ENCODE measurements around the gene RAET1G. TPM values are rescaled to one million over a fixed set of nuclear protein-coding genes. Genes with fewer than 3 reads are reported as not detected.

The RAET1G gene
- total RNA-seq, 4 donors from 2014 or later: 1.4 TPM; not detected in 3

DNA sequence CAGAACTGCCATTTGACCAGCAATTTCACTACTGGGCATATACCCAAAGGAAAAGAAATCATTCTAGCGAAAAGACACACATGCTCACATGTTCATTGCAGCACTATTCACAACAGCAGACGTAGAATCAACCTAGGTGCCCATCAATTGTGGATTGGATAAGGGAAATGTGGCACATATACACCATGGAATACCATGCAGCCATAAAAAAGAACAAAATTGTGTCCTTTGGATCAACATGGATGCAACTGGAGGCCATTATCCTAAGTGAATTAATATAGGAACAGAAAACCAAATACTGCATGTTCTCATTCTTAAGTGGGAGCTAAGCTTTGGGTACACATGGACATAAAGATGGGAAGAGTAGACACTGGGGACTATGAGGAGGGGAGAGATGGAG lies 41.1 kb downstream of the RAET1G start:
- intact Hi-C loops (cut with DNase I; ENCODE audit: low total_unique reads): no loop called here
- no peaks in the 10 kb centered on the region for H3K27me3 ChIP-seq
- TF ChIP-seq POLR2A (IDR thresholded peaks at IDR 0.05): no peak
- TF ChIP-seq, protein P1, sequence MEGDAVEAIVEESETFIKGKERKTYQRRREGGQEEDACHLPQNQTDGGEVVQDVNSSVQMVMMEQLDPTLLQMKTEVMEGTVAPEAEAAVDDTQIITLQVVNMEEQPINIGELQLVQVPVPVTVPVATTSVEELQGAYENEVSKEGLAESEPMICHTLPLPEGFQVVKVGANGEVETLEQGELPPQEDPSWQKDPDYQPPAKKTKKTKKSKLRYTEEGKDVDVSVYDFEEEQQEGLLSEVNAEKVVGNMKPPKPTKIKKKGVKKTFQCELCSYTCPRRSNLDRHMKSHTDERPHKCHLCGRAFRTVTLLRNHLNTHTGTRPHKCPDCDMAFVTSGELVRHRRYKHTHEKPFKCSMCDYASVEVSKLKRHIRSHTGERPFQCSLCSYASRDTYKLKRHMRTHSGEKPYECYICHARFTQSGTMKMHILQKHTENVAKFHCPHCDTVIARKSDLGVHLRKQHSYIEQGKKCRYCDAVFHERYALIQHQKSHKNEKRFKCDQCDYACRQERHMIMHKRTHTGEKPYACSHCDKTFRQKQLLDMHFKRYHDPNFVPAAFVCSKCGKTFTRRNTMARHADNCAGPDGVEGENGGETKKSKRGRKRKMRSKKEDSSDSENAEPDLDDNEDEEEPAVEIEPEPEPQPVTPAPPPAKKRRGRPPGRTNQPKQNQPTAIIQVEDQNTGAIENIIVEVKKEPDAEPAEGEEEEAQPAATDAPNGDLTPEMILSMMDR (IDR thresholded peaks at IDR 0.05): no peak
- H3K27ac ChIP-seq: no peak overlapping the region
- H3K4me3 ChIP-seq: no peak overlapping the region
- no peaks in the 10 kb centered on the region for H3K9me3 ChIP-seq
- H3K4me1 ChIP-seq: no peaks in the 10 kb centered on the region
- H3K36me3 ChIP-seq: no peaks in the 10 kb centered on the region
- DNase-seq: no peak

DNA sequence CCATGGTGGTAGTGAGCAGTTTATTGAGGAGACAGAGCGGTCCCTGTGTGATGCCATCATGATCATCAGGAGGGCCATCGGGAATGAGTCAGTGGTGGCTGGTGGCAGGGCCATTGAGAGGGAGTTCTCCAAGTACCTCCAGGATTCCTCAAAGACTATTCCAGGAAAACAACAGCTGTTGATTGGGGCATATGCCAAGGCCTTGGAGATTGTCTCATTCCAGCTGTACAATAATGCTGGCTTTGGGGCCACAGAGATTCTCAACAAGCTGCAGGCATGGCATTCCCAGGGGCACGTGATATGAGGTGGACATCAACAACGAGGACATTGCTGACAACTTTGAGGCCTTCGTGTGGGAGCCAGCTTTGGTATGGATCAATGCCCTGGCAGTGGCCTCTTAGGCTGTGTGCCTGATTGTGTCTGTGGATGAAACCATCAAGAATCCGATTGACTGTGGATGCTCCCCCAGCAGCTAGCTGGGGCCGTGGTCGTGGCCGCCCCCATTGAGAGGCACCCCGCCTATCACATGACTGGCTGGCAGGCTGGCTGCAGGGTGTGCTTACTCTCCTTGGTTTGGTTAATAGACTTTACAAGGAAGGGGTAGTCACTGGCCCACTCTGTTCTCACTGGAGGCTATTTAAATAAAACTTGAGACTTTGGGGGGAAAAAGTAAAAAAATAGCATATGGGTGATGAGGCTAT lies 41.7 kb downstream of the RAET1G start:
- intact Hi-C loops (cut with DNase I; ENCODE audit: low total_unique reads): no loop called here
- no peaks in the 10 kb centered on the region for H3K9me3 ChIP-seq
- no peak overlapping the region for H3K27ac ChIP-seq
- no peak for DNase-seq
- H3K27me3 ChIP-seq: no peaks in the 10 kb centered on the region
- H3K36me3 ChIP-seq: no peaks in the 10 kb centered on the region
- TF ChIP-seq, protein P1 (IDR thresholded peaks at IDR 0.05): no peak
- no peak for TF ChIP-seq POLR2A (IDR thresholded peaks at IDR 0.05)
- no peak overlapping the region for H3K4me3 ChIP-seq
- H3K4me1 ChIP-seq: no peaks in the 10 kb centered on the region

DNA sequence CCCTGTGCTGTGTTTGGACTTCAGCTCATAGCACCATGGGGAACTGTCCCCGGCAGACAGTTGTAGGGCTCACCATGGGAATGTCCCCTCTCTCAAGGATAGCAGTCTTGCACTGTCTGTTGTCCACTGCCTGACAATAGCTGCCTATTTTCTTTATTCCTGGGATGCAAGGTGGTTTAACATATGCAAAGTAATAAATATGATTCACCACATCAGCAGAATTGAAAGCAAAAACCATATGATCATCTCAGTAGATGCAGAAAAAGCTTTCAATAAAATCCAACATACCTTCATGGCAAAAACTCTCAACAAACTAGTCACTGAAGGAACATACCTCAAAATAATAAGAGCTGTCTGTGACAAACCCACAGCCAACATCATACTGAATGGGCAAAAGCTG lies 45.3 kb downstream of the RAET1G start:
- H3K4me3 ChIP-seq: no peak overlapping the region
- H3K36me3 ChIP-seq: no peaks in the 10 kb centered on the region
- TF ChIP-seq, protein P1 (IDR thresholded peaks at IDR 0.05): no peak
- no peak for TF ChIP-seq POLR2A (IDR thresholded peaks at IDR 0.05)
- intact Hi-C loops (cut with DNase I; ENCODE audit: low total_unique reads): no loop called here
- H3K4me1 ChIP-seq: no peaks in the 10 kb centered on the region
- H3K27me3 ChIP-seq: no peaks in the 10 kb centered on the region
- DNase-seq: no peak
- H3K27ac ChIP-seq: no peak overlapping the region
- H3K9me3 ChIP-seq: no peaks in the 10 kb centered on the region

DNA sequence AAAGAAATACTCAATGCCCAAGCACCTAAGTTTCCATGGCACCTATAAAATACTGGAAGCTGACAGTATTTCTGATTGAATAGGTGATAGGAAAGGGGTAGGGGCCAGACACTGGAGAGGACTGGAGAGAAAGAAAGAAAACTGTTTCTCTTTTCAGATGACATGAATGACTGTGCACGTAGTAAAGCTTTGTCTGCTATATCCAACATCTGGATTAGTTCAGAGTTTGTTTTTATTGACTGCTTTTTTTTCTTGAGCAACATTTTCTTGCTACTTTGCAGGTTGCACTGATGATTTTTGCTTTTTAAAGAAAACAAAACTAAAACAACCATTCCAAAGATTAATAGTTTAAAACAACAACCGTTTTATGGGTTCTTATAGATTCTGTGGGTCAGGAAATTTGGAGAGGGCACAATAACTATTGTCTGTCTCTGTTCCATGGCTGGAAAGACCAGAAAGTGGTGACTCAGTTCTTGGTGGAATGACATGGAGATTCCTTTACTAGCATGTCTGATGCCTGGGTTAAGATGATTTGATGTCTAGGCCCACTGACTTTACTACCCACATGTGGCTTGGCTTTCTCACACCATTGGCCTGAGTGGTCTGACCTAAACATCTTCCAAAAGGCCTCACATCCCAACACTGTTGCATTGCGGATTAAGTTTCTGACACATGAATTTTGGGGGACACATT lies 46.5 kb downstream of the RAET1G start:
- Histone ChIP-seq H3K27me3 (no peaks in the 10 kb centered on the region), H3K27ac (no peak overlapping the region), H3K9me3 (no peaks in the 10 kb centered on the region), H3K4me1 (no peaks in the 10 kb centered on the region), H3K4me3 (no peak overlapping the region), H3K36me3 (no peaks in the 10 kb centered on the region)
- intact Hi-C loops (cut with DNase I; ENCODE audit: low total_unique reads): no loop called here
- DNase-seq: no peak
- no peak for TF ChIP-seq POLR2A (IDR thresholded peaks at IDR 0.05)
- TF ChIP-seq, protein P1 (IDR thresholded peaks at IDR 0.05): no peak

- H3K4me3 ChIP-seq: no peak overlapping the region
- intact Hi-C loops (cut with DNase I; ENCODE audit: low total_unique reads): no loop called here
- TF ChIP-seq, protein P1 (IDR thresholded peaks at IDR 0.05): no peak
- no peak for TF ChIP-seq POLR2A (IDR thresholded peaks at IDR 0.05)
Measured at GRCh38 chr6:149872233-149872632, 50.7 kb downstream of the RAET1G start.

More at GRCh38 chr6:149872233-149872632, 50.7 kb downstream of the RAET1G start:
- DNase-seq: no peak
- no peak overlapping the region for H3K27ac ChIP-seq
- H3K36me3 ChIP-seq: no peaks in the 10 kb centered on the region
- no peaks in the 10 kb centered on the region for H3K4me1 ChIP-seq
- H3K27me3 ChIP-seq: no peaks in the 10 kb centered on the region
- H3K9me3 ChIP-seq: no peaks in the 10 kb centered on the region
